Panc1 (cell line): ENCODE data around the gene ELP2. TPM values are rescaled to one million over a fixed set of nuclear protein-coding genes. Genes with fewer than 3 reads are reported as not detected.

Experiments
- ATAC-seq: fragments of 200-7000 bp; cut with Tn5 transposase; 2 replicates; pipeline ENCODE4 v1.9.1; 2020; ENCODE audit warnings: mild to moderate bottlenecking, moderate library complexity
- BruUV-seq: library from RNA; stranded (reverse); fragments of 400-500 nt; replicated peaks from 2 replicates; lab custom pipeline; 2021; lab: Mats Ljungman, UMichigan
- CTCF ChIA-PET: fragments of 300-600 bp; sonication (Branson Sonifier 250); formaldehyde crosslinking; loops from one replicate; lab custom pipeline; 2022; ENCODE audit warnings: antibody characterized with exemption; lab: Charles Lee
- POLR2A ChIA-PET: fragments of 300-600 bp; sonication (Branson Sonifier 250); formaldehyde crosslinking; loops from one replicate; lab custom pipeline; 2022; ENCODE audit warnings: antibody characterized with exemption; lab: Charles Lee
- DNase-seq: peaks from one replicate; pipeline ENCODE4 v3.0.0-alpha.2; 2010; ENCODE audit warnings: low read depth, low spot score
- H3K27ac ChIP-seq: 2 replicates; pipeline ENCODE4 v1.5.1; 2011; ENCODE audit warnings: mild to moderate bottlenecking, low read length, inconsistent platforms
- H3K27me3 ChIP-seq: fragments of 200-500 bp; sonication (Bioruptor generic); 2 replicates; pipeline ENCODE4 v1.6.0; 2014; ENCODE audit warnings: low read length, inconsistent platforms; ENCODE audit not compliant: control insufficient read depth, insufficient read depth
- H3K36me3 ChIP-seq: fragments of 200-500 bp; sonication (Bioruptor generic); 2 replicates; pipeline ENCODE4 v1.5.1; 2014; ENCODE audit warnings: inconsistent platforms, mild to moderate bottlenecking, low read length, moderate library complexity; ENCODE audit not compliant: control insufficient read depth, insufficient read depth
- H3K4me1 ChIP-seq: 2 replicates; pipeline ENCODE4 v1.5.1; 2011; ENCODE audit warnings: inconsistent platforms, mild to moderate bottlenecking, low read length, moderate library complexity; ENCODE audit not compliant: control insufficient read depth, insufficient read depth
- H3K4me3 ChIP-seq, 2 experiments: 2 replicates each; pipeline ENCODE4 v1.5.1; 2011 to 2012; ENCODE audit warnings: low read depth in 2 of 2, low read length in 2 of 2, mild to moderate bottlenecking in 2 of 2, inconsistent platforms in 1 of 2, moderate library complexity in 1 of 2
- H3K9me3 ChIP-seq: fragments of 200-500 bp; sonication (Bioruptor generic); 2 replicates; pipeline ENCODE4 v1.5.1; 2014; ENCODE audit warnings: low read depth, mild to moderate bottlenecking, inconsistent platforms, low read length, moderate library complexity; ENCODE audit not compliant: control insufficient read depth, insufficient read depth
- POLR2AphosphoS5 ChIP-seq: IDR thresholded peaks from 2 replicates; pipeline ENCODE4 v1.6.1; 2012; ENCODE audit warnings: mild to moderate bottlenecking, low read depth, low read length, moderate library complexity
- SIN3A ChIP-seq: IDR thresholded peaks from 2 replicates; pipeline ENCODE4 v1.6.1; 2012; ENCODE audit warnings: low read depth, mild to moderate bottlenecking, low read length, moderate library complexity, borderline replicate concordance; ENCODE audit not compliant: insufficient read depth
- TCF7L2 ChIP-seq: IDR thresholded peaks from 2 replicates; pipeline ENCODE4 v1.6.1; 2011; ENCODE audit warnings: mild to moderate bottlenecking, low read depth, low read length, inconsistent platforms
- in situ Hi-C: cut with HindIII; loops from 2 replicates; pipeline ENCODE4 v1.10.0; 2016; ENCODE audit warnings: low sequenced_read_pairs, low pct_unique_long_range_greater_than_20kb
- intact Hi-C: fragments of 100-400 bp; cut with micrococcal nuclease; formaldehyde crosslinking; loops from one replicate; pipeline ENCODE4 v1.10.0; 2022; ENCODE audit not compliant: unreplicated experiment
- total RNA-seq: library from RNA; stranded (reverse); gene quantifications from one replicate; pipeline ENCODE4 v1.2.1, GENCODE V29; 2021; ENCODE audit not compliant: unreplicated experiment
- TF ChIP-seq, protein P1 (sequence below), 2 experiments: IDR thresholded peaks; 2 replicates each; pipeline ENCODE4 v1.6.1; 2011 to 2012; ENCODE audit warnings: low read depth in 2 of 2, control low read depth in 1 of 2, low read length in 1 of 2, mild to moderate bottlenecking in 1 of 2, moderate library complexity in 1 of 2; ENCODE audit not compliant: insufficient read depth in 1 of 2
- TF ChIP-seq, protein P2 (sequence below): fragments of 450-650 bp; IDR thresholded peaks from 2 replicates; pipeline ENCODE4 v1.5.1; 2017; ENCODE audit warnings: mild to moderate bottlenecking

The ELP2 gene
- total RNA-seq, 1 experiment from 2014 or later: 48.8 TPM

DNA sequence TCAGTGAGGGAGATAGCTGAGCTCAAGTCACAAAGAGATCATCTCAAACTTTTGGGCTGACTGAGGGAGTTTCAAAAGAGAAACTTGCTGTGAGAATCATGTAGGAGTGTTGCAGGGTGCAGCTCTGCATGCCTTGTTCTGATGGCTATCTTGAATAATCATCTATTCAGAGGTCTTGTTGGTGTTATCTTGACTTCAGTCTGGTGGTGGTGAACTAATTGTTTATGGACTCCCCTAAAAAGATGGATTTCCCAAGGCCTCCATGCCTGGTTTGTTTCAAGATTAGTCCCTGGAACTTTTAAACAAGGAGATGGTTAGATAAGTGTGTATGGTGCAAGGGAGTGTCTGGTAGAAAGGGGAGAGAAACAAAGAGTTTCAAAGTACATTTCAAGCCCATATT lies 30.4 kb upstream of the ELP2 start:
- no peaks in the 10 kb centered on the region for H3K4me1 ChIP-seq
- ChIA-PET POLR2A (no interaction called here), CTCF (interaction anchor here (1.2 kb wide), 1 partner anchor 185 kb away, joined by 4 read pairs; no protein-coding TSS in a partner anchor)
- no peaks in the 10 kb centered on the region for H3K36me3 ChIP-seq
- H3K27me3 ChIP-seq: no peaks in the 10 kb centered on the region
- intact Hi-C loops (loop anchor here (5.0 kb wide), 1 partner anchor 183 kb away; no protein-coding TSS in a partner anchor), in situ Hi-C loops (no loop called here)
- DNase-seq: no peak
- no peak for ATAC-seq
- TF ChIP-seq SIN3A: no peak
- TF ChIP-seq TCF7L2: no peak
- no peak for TF ChIP-seq POLR2AphosphoS5
- TF ChIP-seq, protein P1, sequence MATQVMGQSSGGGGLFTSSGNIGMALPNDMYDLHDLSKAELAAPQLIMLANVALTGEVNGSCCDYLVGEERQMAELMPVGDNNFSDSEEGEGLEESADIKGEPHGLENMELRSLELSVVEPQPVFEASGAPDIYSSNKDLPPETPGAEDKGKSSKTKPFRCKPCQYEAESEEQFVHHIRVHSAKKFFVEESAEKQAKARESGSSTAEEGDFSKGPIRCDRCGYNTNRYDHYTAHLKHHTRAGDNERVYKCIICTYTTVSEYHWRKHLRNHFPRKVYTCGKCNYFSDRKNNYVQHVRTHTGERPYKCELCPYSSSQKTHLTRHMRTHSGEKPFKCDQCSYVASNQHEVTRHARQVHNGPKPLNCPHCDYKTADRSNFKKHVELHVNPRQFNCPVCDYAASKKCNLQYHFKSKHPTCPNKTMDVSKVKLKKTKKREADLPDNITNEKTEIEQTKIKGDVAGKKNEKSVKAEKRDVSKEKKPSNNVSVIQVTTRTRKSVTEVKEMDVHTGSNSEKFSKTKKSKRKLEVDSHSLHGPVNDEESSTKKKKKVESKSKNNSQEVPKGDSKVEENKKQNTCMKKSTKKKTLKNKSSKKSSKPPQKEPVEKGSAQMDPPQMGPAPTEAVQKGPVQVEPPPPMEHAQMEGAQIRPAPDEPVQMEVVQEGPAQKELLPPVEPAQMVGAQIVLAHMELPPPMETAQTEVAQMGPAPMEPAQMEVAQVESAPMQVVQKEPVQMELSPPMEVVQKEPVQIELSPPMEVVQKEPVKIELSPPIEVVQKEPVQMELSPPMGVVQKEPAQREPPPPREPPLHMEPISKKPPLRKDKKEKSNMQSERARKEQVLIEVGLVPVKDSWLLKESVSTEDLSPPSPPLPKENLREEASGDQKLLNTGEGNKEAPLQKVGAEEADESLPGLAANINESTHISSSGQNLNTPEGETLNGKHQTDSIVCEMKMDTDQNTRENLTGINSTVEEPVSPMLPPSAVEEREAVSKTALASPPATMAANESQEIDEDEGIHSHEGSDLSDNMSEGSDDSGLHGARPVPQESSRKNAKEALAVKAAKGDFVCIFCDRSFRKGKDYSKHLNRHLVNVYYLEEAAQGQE (IDR thresholded peaks at IDR 0.05; ENCODE audit: insufficient read depth in 1 of 2, low read depth in 2 of 2, low read length in 1 of 2): no peak
- H3K27ac ChIP-seq: no peak overlapping the region
- H3K9me3 ChIP-seq: no peaks in the 10 kb centered on the region; the same call in 1 of the 2 replicates
- H3K4me3 ChIP-seq: no peak overlapping the region
- no TSS peak for BruUV-seq

DNA sequence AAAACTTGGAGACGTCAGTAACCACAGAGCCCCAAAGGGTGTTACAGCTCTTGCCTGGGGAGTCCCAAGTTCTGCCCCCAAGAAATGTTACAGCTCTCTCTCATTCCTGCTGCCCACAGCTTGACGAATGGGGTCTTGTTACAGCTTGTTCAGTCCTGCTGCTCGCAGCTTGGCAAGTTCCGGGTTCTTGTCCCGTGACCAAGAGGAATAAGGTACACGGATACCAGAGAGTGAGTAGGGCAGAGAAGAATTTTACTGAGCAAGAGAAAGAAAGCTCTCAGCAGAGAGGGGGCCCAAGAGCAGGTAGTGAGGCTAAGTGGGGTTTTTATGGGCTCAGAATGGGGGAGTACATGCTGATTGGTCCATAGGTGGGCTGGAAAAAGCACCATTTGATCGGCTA lies 27.8 kb upstream of the ELP2 start:
- Histone ChIP-seq H3K27ac (no peak overlapping the region), H3K4me3 (no peak overlapping the region), H3K4me1 (no peaks in the 10 kb centered on the region), H3K9me3 (no peaks in the 10 kb centered on the region; the same call in 1 of the 2 replicates), H3K27me3 (no peaks in the 10 kb centered on the region), H3K36me3 (no peaks in the 10 kb centered on the region)
- DNase-seq: no peak
- intact Hi-C loops (no loop called here), in situ Hi-C loops (no loop called here)
- ChIA-PET POLR2A (interaction anchor here (0.6 kb wide), 1 partner anchor 75 kb away, joined by 3 read pairs; no protein-coding TSS in a partner anchor), CTCF (no interaction called here)
- TF ChIP-seq, protein P1 (IDR thresholded peaks at IDR 0.05; ENCODE audit: insufficient read depth in 1 of 2, low read depth in 2 of 2, low read length in 1 of 2): no peak
- no peak for TF ChIP-seq TCF7L2
- TF ChIP-seq POLR2AphosphoS5: no peak
- TF ChIP-seq, protein P2, sequence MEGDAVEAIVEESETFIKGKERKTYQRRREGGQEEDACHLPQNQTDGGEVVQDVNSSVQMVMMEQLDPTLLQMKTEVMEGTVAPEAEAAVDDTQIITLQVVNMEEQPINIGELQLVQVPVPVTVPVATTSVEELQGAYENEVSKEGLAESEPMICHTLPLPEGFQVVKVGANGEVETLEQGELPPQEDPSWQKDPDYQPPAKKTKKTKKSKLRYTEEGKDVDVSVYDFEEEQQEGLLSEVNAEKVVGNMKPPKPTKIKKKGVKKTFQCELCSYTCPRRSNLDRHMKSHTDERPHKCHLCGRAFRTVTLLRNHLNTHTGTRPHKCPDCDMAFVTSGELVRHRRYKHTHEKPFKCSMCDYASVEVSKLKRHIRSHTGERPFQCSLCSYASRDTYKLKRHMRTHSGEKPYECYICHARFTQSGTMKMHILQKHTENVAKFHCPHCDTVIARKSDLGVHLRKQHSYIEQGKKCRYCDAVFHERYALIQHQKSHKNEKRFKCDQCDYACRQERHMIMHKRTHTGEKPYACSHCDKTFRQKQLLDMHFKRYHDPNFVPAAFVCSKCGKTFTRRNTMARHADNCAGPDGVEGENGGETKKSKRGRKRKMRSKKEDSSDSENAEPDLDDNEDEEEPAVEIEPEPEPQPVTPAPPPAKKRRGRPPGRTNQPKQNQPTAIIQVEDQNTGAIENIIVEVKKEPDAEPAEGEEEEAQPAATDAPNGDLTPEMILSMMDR: no peak
- no peak for TF ChIP-seq SIN3A
- no TSS peak for BruUV-seq
- ATAC-seq: no peak
